Measurements from ENCODE around the gene TMEM131L. TPM values are rescaled to one million over a fixed set of nuclear protein-coding genes. Genes with fewer than 3 reads are reported as not detected.
A peak's percentile ranks its signal among the peaks of the same experiment; 100 is the strongest.

The TMEM131L gene
- total RNA-seq, 1 donor from 2014 or later, result 18.6 TPM

- no peaks in the 10 kb centered on the region for H3K9me3 ChIP-seq (ENCODE audit: insufficient read depth, low read depth, low read length)
- DNase-seq (ENCODE audit: low read depth) (peak; percentile 45), FAIRE-seq (no peak)
- H3K9ac ChIP-seq (ENCODE audit: low read length), result no peak overlapping the region
- peak overlapping the region; percentile 72 for H3K27ac ChIP-seq (ENCODE audit: low read depth, low read length)
- H3K4me2 ChIP-seq (ENCODE audit: low read length), result peak overlapping the region; percentile 77
- H3K4me3 Mint-ChIP-seq (ENCODE audit: unreplicated experiment), result no peak overlapping the region
- TF ChIP-seq EZH2 (IDR thresholded peaks at IDR 0.05; ENCODE audit: insufficient read depth, low read length) (no peak), CTCF (IDR thresholded peaks at IDR 0.05; ENCODE audit: insufficient read depth, low read depth, low read length) (no peak)
- no peaks in the 10 kb centered on the region for H3K9me3 Mint-ChIP-seq (ENCODE audit: unreplicated experiment)
- H3K4me1 Mint-ChIP-seq (ENCODE audit: low read depth, unreplicated experiment), result peaks cover 34% of the 10 kb centered on the region
- no peaks in the 10 kb centered on the region for H3K27me3 ChIP-seq (ENCODE audit: insufficient read depth, low read length)
- H3K36me3 ChIP-seq (ENCODE audit: insufficient read depth, low read length), result no peaks in the 10 kb centered on the region
- no peaks in the 10 kb centered on the region for H3K27me3 Mint-ChIP-seq (ENCODE audit: low read depth, unreplicated experiment)
- H3K27ac Mint-ChIP-seq (ENCODE audit: unreplicated experiment), result peak overlapping the region; percentile 87
- H3K79me2 ChIP-seq (ENCODE audit: insufficient read depth, low read length), result peaks cover 13% of the 10 kb centered on the region
- H3K36me3 Mint-ChIP-seq (ENCODE audit: low read depth, unreplicated experiment), result peaks cover 9% of the 10 kb centered on the region
- H3K4me1 ChIP-seq (ENCODE audit: insufficient read depth, low read length), result peaks cover 24% of the 10 kb centered on the region
- H3K4me3 ChIP-seq (ENCODE audit: insufficient read depth, low read depth, low read length), result no peak overlapping the region
- peaks cover 4% of the 10 kb centered on the region for H4K20me1 ChIP-seq (ENCODE audit: insufficient read depth, low read length)
- H2AFZ ChIP-seq (ENCODE audit: low read depth, low read length), result no peak overlapping the region
Measured at GRCh38 chr4:153497091-153497531, 31.0 kb downstream of the TMEM131L start.

GRCh38 chr4:153497988-153498967 is 32.1 kb downstream of the TMEM131L start:
- peaks cover 37% of the 10 kb centered on the region for H3K4me1 Mint-ChIP-seq (ENCODE audit: low read depth, unreplicated experiment)
- H3K27ac Mint-ChIP-seq (ENCODE audit: unreplicated experiment), result peak overlapping the region; percentile 72
- H3K4me2 ChIP-seq (ENCODE audit: low read length), result peak overlapping the region; percentile 77

More at GRCh38 chr4:153497988-153498967, 32.1 kb downstream of the TMEM131L start:
- H3K4me3 ChIP-seq (ENCODE audit: insufficient read depth, low read depth, low read length), result no peak overlapping the region
- H3K9me3 ChIP-seq (ENCODE audit: insufficient read depth, low read depth, low read length), result no peaks in the 10 kb centered on the region
- Mint-ChIP-seq H3K27me3 (ENCODE audit: low read depth, unreplicated experiment) (no peaks in the 10 kb centered on the region), H3K4me3 (ENCODE audit: unreplicated experiment) (no peak overlapping the region), H3K9me3 (ENCODE audit: unreplicated experiment) (no peaks in the 10 kb centered on the region), H3K36me3 (ENCODE audit: low read depth, unreplicated experiment) (peaks cover 7% of the 10 kb centered on the region)
- peaks cover 24% of the 10 kb centered on the region for H3K4me1 ChIP-seq (ENCODE audit: insufficient read depth, low read length)
- H4K20me1 ChIP-seq (ENCODE audit: insufficient read depth, low read length), result peaks cover 4% of the 10 kb centered on the region
- no peak overlapping the region for H2AFZ ChIP-seq (ENCODE audit: low read depth, low read length)
- DNase-seq (ENCODE audit: low read depth) (peak; percentile 85), FAIRE-seq (no peak)
- peaks cover 10% of the 10 kb centered on the region for H3K79me2 ChIP-seq (ENCODE audit: insufficient read depth, low read length)
- peak overlapping the region; percentile 63 for H3K9ac ChIP-seq (ENCODE audit: low read length)
- no peaks in the 10 kb centered on the region for H3K36me3 ChIP-seq (ENCODE audit: insufficient read depth, low read length)
- H3K27ac ChIP-seq (ENCODE audit: low read depth, low read length), result peak overlapping the region; percentile 72
- TF ChIP-seq EZH2 (IDR thresholded peaks at IDR 0.05; ENCODE audit: insufficient read depth, low read length) (no peak), CTCF (IDR thresholded peaks at IDR 0.05; ENCODE audit: insufficient read depth, low read depth, low read length) (no peak)
- H3K27me3 ChIP-seq (ENCODE audit: insufficient read depth, low read length), result no peaks in the 10 kb centered on the region

Measured in astrocyte (in vitro differentiated cells and primary cell).